Progenitor cell of endocrine pancreas (in vitro differentiated cells): ENCODE results near the gene EYS. TPM values are rescaled to one million over a fixed set of nuclear protein-coding genes. Genes with fewer than 3 reads are reported as not detected.
"Not testable (repeated sequence)": the region's sequence is repeated elsewhere in the genome, so short reads cannot be mapped to it uniquely, and the experiment has no call there.

Experiments used
- DNase-seq: peaks from one replicate; pipeline ENCODE4 v3.0.0; 2021; ENCODE audit warnings: low spot score; ENCODE audit not compliant: unreplicated experiment
- H3K27ac Mint-ChIP-seq: 2 replicates; pipeline ENCODE4 v1.8.0; 2021; ENCODE audit warnings: mild to moderate bottlenecking, moderate library complexity, mixed read lengths
- H3K27me3 Mint-ChIP-seq: 2 replicates; pipeline ENCODE4 v1.8.0; 2021; ENCODE audit warnings: mixed read lengths
- H3K36me3 Mint-ChIP-seq: 2 replicates; pipeline ENCODE4 v1.8.0; 2022; ENCODE audit warnings: mixed read lengths; ENCODE audit not compliant: insufficient read depth
- H3K4me1 Mint-ChIP-seq: 2 replicates; pipeline ENCODE4 v1.8.0; 2021; ENCODE audit warnings: low read depth, mixed read lengths
- H3K4me3 Mint-ChIP-seq: 2 replicates; pipeline ENCODE4 v1.8.0; 2021; ENCODE audit warnings: low read depth, mild to moderate bottlenecking, moderate library complexity, mixed read lengths
- H3K9me3 Mint-ChIP-seq: 2 replicates; pipeline ENCODE4 v1.8.0; 2021; ENCODE audit warnings: low read depth, mixed read lengths
- total RNA-seq: library from RNA; stranded (reverse); gene quantifications from 2 replicates; pipeline ENCODE4 v1.2.1, GENCODE V29; 2021
- TF ChIP-seq, protein P1 (sequence below): fragments of 200-600 bp; sonication (generic); IDR thresholded peaks from one replicate; pipeline ENCODE4 v1.5.0; 2021; ENCODE audit warnings: antibody characterized with exemption, mild to moderate bottlenecking; ENCODE audit not compliant: unreplicated experiment

EYS gene
- total RNA-seq, 1 donor from 2014 or later = 0.46 TPM

GRCh38 chr6:65014006-65014405 is 693.0 kb downstream of the EYS start:
- H3K27me3 Mint-ChIP-seq = no peaks in the 10 kb centered on the region
- H3K9me3 Mint-ChIP-seq = peaks cover 3% of the 10 kb centered on the region
- no peak for DNase-seq
- TF ChIP-seq, protein P1, sequence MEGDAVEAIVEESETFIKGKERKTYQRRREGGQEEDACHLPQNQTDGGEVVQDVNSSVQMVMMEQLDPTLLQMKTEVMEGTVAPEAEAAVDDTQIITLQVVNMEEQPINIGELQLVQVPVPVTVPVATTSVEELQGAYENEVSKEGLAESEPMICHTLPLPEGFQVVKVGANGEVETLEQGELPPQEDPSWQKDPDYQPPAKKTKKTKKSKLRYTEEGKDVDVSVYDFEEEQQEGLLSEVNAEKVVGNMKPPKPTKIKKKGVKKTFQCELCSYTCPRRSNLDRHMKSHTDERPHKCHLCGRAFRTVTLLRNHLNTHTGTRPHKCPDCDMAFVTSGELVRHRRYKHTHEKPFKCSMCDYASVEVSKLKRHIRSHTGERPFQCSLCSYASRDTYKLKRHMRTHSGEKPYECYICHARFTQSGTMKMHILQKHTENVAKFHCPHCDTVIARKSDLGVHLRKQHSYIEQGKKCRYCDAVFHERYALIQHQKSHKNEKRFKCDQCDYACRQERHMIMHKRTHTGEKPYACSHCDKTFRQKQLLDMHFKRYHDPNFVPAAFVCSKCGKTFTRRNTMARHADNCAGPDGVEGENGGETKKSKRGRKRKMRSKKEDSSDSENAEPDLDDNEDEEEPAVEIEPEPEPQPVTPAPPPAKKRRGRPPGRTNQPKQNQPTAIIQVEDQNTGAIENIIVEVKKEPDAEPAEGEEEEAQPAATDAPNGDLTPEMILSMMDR = no peak
- no peak overlapping the region for H3K27ac Mint-ChIP-seq
- no peaks in the 10 kb centered on the region for H3K36me3 Mint-ChIP-seq
- no peaks in the 10 kb centered on the region for H3K4me1 Mint-ChIP-seq
- H3K4me3 Mint-ChIP-seq = no peak overlapping the region

DNA sequence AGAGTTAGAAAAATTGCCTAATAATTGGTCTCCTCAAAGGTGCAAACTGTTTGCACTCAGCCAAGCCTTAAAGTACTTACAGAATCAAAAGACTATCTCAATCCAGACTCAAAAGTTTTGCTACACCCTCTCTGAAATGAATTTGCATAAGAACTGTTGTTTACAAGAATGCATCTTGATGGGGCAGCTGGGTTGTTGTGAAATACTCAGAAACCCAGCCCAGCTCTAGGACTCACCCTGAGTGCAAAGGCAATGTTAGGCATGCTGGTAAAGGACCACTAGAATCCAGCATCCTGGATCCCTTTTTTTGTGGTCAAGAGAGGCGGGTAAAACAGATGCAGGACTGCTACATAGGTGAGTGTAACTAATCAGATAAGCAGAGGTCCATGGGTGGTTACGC is 700.2 kb downstream of the EYS start:
- Mint-ChIP-seq H3K4me1 (peaks cover 9% of the 10 kb centered on the region), H3K4me3 (no peak overlapping the region), H3K27ac (peak overlapping the region; percentile 16), H3K9me3 (peaks cover 5% of the 10 kb centered on the region), H3K27me3 (no peaks in the 10 kb centered on the region), H3K36me3 (peaks cover 2% of the 10 kb centered on the region)
- DNase-seq = no peak
- TF ChIP-seq, protein P1 = no peak

- H3K4me1 Mint-ChIP-seq = peaks cover 9% of the 10 kb centered on the region
- no peak for DNase-seq
- TF ChIP-seq, protein P1 = no peak
- H3K27ac Mint-ChIP-seq = no peak overlapping the region
- H3K9me3 Mint-ChIP-seq = peaks cover 5% of the 10 kb centered on the region
- no peaks in the 10 kb centered on the region for H3K27me3 Mint-ChIP-seq
- peaks cover 2% of the 10 kb centered on the region for H3K36me3 Mint-ChIP-seq
- H3K4me3 Mint-ChIP-seq = no peak overlapping the region
Measured at GRCh38 chr6:65004283-65004682, 702.7 kb downstream of the EYS start.

DNA sequence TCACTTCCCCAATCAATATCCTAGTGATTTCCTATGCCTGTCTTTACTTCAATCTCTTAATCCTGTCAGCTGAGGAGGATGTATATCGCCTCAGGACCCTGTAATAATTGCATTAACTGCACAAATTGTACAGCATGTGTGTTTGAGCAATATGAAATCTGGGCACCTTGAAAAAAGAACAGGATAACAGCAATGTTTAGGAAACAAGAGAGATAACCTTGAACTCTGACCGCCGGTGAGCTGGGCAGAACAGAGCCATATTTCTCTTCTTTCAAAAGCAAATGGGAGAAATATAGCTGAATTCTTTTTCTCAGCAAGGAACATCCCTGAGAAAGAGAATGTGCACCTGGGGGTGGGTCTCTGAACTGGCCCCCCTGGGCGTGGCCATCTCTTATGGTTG is 704.1 kb downstream of the EYS start:
- DNase-seq, H3K27me3 Mint-ChIP-seq, H3K36me3 Mint-ChIP-seq, H3K4me1 Mint-ChIP-seq, H3K27ac Mint-ChIP-seq, H3K9me3 Mint-ChIP-seq, H3K4me3 Mint-ChIP-seq: not testable (repeated sequence)

DNA sequence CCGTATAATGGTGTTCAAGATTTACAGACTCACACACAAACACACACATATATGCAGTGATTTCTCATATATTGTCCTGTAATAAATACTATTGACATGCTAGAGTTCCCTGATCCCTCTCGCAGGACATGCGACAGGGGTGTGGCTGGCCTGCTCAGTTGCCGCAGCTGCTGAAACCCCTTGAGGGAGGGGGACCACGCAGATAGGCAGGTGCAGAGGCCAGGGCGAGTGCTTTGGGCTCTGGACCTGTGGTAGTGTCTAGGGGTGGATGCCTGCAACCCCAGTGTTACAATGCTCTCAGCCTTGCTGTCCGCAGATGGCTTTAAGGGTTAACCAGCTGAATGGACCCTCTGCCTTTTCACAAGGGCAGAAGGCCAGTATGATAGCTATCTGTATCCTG is 706.2 kb downstream of the EYS start:
- H3K27me3 Mint-ChIP-seq = no peaks in the 10 kb centered on the region
- H3K4me3 Mint-ChIP-seq = no peak overlapping the region
- no peaks in the 10 kb centered on the region for H3K4me1 Mint-ChIP-seq
- H3K36me3 Mint-ChIP-seq = peaks cover 2% of the 10 kb centered on the region
- TF ChIP-seq, protein P1 = no peak
- DNase-seq = no peak
- peaks cover 5% of the 10 kb centered on the region for H3K9me3 Mint-ChIP-seq
- H3K27ac Mint-ChIP-seq = no peak overlapping the region

DNA sequence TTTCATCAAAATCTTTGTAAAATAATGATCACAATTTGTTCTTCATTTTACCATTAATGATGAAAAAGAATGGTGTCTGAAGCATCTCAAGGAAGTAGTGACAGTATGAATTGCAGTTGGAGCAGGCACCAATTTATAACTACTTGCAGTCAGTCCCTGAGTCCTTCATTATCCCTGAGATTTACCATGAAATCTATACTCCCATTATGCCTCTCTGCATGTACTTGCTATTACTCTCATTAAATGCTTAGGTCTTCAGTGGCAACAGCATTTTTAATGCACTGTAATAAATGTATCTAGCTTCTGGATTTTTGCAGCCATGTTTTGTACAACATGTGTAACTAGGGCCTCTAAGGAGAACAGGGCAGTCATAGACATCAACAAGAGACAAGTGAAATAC is 708.8 kb downstream of the EYS start:
- TF ChIP-seq, protein P1 = no peak
- no peaks in the 10 kb centered on the region for H3K4me1 Mint-ChIP-seq
- H3K9me3 Mint-ChIP-seq = no peaks in the 10 kb centered on the region
- H3K27me3 Mint-ChIP-seq = no peaks in the 10 kb centered on the region
- H3K36me3 Mint-ChIP-seq = no peaks in the 10 kb centered on the region
- no peak overlapping the region for H3K27ac Mint-ChIP-seq
- H3K4me3 Mint-ChIP-seq = no peak overlapping the region
- no peak for DNase-seq
